Cortex of kidney (tissue), 1 donor: ENCODE results near the gene HBEGF.
"Not testable (repeated sequence)": the region's sequence is repeated elsewhere in the genome, so short reads cannot be mapped to it uniquely, and the experiment has no call there.

Source experiments
- DNase-seq: peaks from one replicate; lab custom pipeline; 2025; lab: John Stamatoyannopoulos, UW

Gene HBEGF

GRCh38 chr5:140360681-140361479 is 14.5 kb upstream of the HBEGF start:
- no peak for DNase-seq

GRCh38 chr5:140360101-140360500 is 13.7 kb upstream of the HBEGF start, which contains the start of gene SLC4A9:
Gene SLC4A9, plus strand, starts transcription at chr5:140360194. Its CDS starts 43 bp downstream, at chr5:140360237.
- no peak for DNase-seq

GRCh38 chr5:140358738-140359310 is 12.4 kb upstream of the HBEGF start:
- no peak for DNase-seq

GRCh38 chr5:140357726-140358093 is 11.3 kb upstream of the HBEGF start:
- DNase-seq = no peak

- DNase-seq = no peak
Observed at GRCh38 chr5:140356853-140357725, 10.7 kb upstream of the HBEGF start.

GRCh38 chr5:140355546-140355945 is 9.1 kb upstream of the HBEGF start:
- DNase-seq = no peak

DNA sequence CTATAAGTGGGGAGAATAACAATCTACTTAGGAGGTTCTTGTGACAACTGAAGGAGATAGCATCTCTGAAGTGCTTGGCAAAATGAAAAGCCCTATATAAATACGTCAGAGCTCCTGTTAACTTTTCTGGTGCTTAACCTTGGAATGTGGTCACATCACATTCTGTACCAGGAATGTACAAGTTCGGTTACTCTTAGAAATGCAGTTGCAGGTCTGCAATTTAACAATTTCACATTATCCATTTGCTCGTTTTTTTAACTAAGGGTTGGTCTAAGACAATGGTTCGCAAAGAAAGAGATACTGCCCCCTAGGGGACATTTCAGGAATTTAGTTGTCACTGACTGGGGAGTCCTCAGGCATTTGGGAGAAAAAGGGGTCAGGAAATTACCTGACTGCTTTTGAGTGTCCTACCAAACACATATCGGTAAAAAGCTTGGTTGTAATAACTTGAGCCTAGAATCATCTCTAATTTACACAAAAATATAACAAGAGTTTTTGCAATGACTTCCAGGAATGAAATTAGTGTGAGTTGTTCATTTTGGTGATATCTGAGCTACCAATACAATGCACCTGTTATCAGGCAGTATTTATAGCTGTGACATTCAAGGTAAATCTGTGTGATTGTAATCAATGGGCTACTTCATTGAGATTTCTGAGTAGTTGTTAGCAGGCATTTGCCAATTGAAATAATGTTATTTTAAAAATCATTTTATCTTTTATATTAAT is 5.4 kb upstream of the HBEGF start:
- no peak for DNase-seq

GRCh38 chr5:140349244-140349643 is 2.8 kb upstream of the HBEGF start:
- no peak for DNase-seq

- DNase-seq = no peak
Observed at GRCh38 chr5:140348104-140348503, 1.7 kb upstream of the HBEGF start.

DNA sequence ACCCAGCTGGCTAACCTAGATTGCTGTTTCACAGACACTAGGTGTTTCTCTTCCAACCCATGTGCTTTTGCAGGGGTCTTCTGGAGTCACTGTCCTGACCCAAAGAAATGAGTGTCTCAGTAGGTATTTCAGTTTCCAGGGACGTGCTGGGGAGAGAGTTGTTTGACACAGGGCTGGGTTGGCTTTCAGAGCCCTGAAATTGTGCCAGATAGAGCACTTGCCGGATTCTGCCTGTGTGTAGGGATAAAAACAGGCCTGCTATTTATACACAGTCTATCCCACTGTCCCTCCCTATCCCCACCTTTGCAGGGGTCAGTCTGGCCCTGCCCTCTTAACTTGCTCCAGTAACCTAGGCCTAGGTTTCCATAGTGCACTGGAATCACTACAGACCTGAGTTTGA is 957 bp upstream of the HBEGF start:
- DNase-seq = no peak

DNA sequence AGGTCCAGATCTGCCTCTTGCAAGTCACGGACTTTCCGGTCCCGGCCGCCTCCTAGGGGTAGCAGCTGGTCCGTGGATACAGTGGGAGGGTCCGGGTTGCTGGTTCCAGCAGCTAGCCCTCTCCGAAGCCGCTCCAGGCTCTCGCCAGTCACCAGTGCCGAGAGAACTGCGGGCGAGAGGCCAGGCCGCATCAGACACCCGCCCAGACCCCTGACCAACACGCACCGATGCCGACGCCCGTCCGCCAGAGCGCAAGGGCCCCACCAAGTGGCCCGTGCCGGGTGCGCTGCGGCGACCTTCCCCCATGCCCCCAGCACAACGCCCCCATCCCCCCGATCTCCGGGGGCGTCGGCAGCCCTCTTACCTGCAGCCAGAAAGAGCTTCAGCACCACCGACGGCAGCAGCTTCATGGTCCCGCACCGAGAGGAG is 470 bp downstream of the HBEGF start:
- no peak for DNase-seq

GRCh38 chr5:140344683-140345423 is 1.6 kb downstream of the HBEGF start:
- DNase-seq = no peak

GRCh38 chr5:140343849-140344248 is 2.6 kb downstream of the HBEGF start:
- DNase-seq = not testable (repeated sequence)

DNA sequence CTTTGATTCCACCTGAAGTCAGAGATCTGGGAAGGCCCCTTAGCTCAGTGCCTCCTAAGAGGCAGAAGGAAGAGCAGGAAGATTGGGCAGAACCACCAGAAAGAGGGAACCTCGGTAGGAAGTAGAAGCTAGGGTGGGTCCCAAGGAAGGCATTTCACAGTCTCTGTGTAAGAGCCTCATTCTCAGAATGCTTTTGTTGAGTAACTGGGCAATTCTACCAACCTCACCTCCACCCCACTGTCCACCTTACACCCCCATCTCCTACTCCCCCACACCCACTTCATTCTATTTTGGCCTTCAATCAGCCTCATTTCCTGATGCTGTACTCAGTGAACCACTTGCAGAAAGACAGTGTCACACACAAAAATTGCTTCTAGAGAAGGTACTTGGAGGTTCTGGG is 3.5 kb downstream of the HBEGF start:
- DNase-seq = no peak

DNA sequence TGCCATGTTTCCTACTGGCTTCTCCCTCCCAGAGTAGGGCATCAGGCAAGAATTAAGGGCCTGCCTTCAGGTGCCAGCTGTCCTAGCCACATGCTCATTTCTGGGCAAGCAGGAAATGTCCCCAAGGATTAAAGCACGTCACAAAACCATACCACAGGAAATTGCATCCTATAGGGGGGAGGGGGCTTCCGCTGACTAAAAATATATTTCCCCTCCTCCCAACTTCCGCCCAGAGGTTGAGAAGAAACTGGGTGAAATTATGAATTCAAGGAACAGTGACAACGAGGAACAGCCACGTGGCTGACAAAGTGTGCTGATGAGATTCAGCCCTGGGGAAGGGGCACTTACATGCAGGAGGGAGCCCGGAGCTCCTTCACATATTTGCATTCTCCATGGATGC is 4.1 kb downstream of the HBEGF start:
- no peak for DNase-seq

DNA sequence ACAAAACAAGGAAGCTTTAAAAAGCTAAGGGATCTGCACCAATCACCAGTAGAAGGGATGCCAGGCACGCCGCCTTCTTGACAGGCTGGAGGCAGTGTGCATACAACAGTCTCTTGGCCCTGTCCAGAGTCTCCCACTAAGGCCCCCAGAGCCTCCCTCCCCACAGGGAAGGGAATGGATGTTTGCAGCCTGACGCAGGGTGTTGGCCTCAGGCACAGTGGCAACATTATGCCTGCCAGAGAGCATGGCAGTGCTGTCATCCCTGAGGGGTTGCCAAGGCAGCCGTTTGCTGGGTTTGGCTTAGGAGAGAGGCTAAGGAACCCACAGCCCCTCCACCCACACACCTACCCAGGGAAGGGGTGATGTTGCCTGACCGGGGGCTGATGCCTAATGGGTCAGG is 4.8 kb downstream of the HBEGF start:
- no peak for DNase-seq

DNA sequence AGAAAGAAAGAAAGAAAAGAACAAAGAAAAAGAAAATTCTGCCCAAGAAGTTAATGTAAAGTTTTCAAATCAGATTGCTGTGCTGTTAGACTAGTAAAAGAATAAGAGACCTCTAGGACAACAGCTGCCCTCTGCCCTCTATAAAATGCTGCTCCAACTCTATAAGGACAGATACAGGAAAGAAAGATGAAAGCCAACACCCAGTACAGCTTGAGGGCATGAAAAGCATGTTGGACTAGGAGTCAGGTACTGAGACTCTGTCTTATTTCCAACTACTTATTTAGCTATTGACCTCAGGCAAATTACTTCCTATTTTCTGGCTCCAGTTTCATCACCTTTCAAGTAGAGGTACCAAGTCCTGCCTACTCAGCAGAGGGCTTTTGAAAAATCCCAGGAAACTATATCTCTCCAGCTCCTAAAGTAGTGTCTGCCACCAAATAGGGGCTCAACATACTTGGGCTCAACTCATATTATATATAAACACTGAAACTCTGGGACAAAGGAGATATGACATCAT is 5.7 kb downstream of the HBEGF start:
- no peak for DNase-seq

DNA sequence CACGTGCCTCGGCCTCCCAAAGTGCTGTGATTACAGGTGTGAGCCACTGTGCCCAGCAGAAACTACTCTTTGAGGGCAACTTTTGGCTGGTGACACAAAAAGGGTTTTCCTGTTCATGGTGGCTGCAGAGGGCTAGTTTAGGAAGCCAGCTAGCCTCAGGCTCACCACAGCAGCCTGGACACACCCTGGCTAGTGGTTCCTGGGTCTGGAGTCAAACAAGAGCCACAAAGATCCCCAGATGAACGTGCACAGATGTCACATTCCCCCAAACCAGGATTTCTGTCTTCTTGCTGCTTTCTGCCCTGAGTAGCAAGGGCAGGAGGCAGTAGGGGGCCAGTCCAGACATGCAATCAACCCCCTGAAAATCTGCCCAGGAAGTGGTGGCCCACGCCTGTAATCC is 6.8 kb downstream of the HBEGF start:
- DNase-seq = no peak

GRCh38 chr5:140338908-140339307 is 7.5 kb downstream of the HBEGF start:
- DNase-seq = no peak

- no peak for DNase-seq
Observed at GRCh38 chr5:140338336-140338735, 8.1 kb downstream of the HBEGF start.

DNA sequence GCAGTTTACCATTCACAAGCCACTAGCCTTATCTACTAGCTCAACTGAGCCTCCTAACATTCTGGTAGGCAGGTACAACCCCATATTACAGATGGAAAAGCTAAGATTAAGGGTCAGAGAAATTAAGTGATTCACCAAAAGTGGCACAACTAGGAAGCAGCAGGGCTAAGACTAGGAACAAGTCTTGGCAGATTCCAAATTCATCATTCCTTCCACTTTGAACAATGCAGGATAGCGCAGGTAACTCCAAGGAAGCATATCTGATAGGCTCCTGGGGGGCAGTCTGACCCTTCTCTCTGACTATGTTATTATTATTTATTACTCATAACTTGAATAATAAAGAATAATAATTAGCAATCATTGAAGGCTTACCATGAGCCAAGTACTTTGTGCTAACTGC is 8.5 kb downstream of the HBEGF start:
- DNase-seq = no peak
